ENCODE data around the gene LCMT1. TPM values are rescaled to one million over a fixed set of nuclear protein-coding genes. Genes with fewer than 3 reads are reported as not detected.
"Not testable (repeated sequence)": the region's sequence is repeated elsewhere in the genome, so short reads cannot be mapped to it uniquely, and the experiment has no call there.

Gene LCMT1
- 44.6 TPM for polyA plus RNA-seq (2013)

GRCh38 chr16:25111403-25112166 lies at the start of gene LCMT1:
Gene LCMT1, plus strand, starts transcription at chr16:25111742. Its CDS starts 142 bp downstream, at chr16:25111884.
- Histone ChIP-seq H3K4me3 (ENCODE audit: control insufficient read depth in 1 of 7, extremely low read depth in 1 of 7, insufficient read depth in 4 of 7, low read depth in 2 of 7, low read length in 6 of 7) (peak within 1 kb of the TSS; percentile 83 to 97 (median 88)), H3K36me3 (ENCODE audit: control insufficient read depth in 4 of 4, insufficient read depth in 4 of 4, low read length in 3 of 4) (peaks cover 0 to 7% (median 5%) of the 10 kb centered on the region in 4 experiments), H3K27me3 (replicated peaks in 2 of 5; ENCODE audit: control insufficient read depth in 4 of 5, insufficient read depth in 5 of 5, low read length in 4 of 5) (no peaks in the 10 kb centered on the region), H3K4me1 (ENCODE audit: control extremely low read depth in 1 of 4, control insufficient read depth in 4 of 4, insufficient read depth in 4 of 4, low read length in 3 of 4) (peaks cover 14 to 36% (median 25%) of the 10 kb centered on the region in 4 experiments), H3K9me3 (ENCODE audit: control extremely low read depth in 1 of 5, control insufficient read depth in 4 of 5, insufficient read depth in 2 of 5, low read depth in 1 of 5, low read length in 4 of 5) (no peaks in the 10 kb centered on the region), H3K27ac (ENCODE audit: insufficient read depth in 1 of 2, low read depth in 1 of 2, low read length in 2 of 2, poor library complexity in 1 of 2, severe bottlenecking in 2 of 2) (peak within 1 kb of the TSS; percentile 25 to 75)
- ChIA-PET POLR2A (interaction anchor here (0.6 to 0.8 kb wide), 3 partner anchors 51 to 555 kb away, joined by 3 to 8 read pairs (median 4); no protein-coding TSS in a partner anchor), CTCF (interaction anchor here (0.7 to 7.3 kb wide), 7 partner anchors 18 to 1459 kb away, joined by 3 to 52 read pairs (median 4); no protein-coding TSS in a partner anchor)
- peak; percentile 98 to 99 (median 99) for DNase-seq
- 0% methylated on average over 36 of the region's 55 CpGs for WGBS (ENCODE audit: insufficient coverage)

GRCh38 chr16:25063102-25063501 lies 48.4 kb upstream of the LCMT1 start:
- ChIA-PET CTCF (interaction anchor here (1.0 kb wide), 1 partner anchor 47 kb away, joined by 3 read pairs; no protein-coding TSS in a partner anchor), POLR2A (no interaction called here)
- WGBS (ENCODE audit: insufficient coverage), result no CpG with 5 or more reads among the region's 3 CpGs
- Histone ChIP-seq H3K9me3 (ENCODE audit: control extremely low read depth in 1 of 5, control insufficient read depth in 4 of 5, insufficient read depth in 2 of 5, low read depth in 1 of 5, low read length in 4 of 5) (no peaks in the 10 kb centered on the region), H3K27me3 (replicated peaks in 2 of 5; ENCODE audit: control insufficient read depth in 4 of 5, insufficient read depth in 5 of 5, low read length in 4 of 5) (no peaks in the 10 kb centered on the region), H3K4me1 (ENCODE audit: control extremely low read depth in 1 of 4, control insufficient read depth in 4 of 4, insufficient read depth in 4 of 4, low read length in 3 of 4) (peaks cover 9 to 58% (median 44%) of the 10 kb centered on the region in 4 experiments), H3K27ac (ENCODE audit: insufficient read depth in 1 of 2, low read depth in 1 of 2, low read length in 2 of 2, poor library complexity in 1 of 2, severe bottlenecking in 2 of 2) (no peak overlapping the region), H3K4me3 (ENCODE audit: control insufficient read depth in 1 of 7, extremely low read depth in 1 of 7, insufficient read depth in 4 of 7, low read depth in 2 of 7, low read length in 6 of 7) (no peak overlapping the region), H3K36me3 (ENCODE audit: control insufficient read depth in 4 of 4, insufficient read depth in 4 of 4, low read length in 3 of 4) (no peaks in the 10 kb centered on the region)
- DNase-seq, result peak in 2 of 3 donors; percentile 28 to 33

- WGBS (ENCODE audit: insufficient coverage), result 89% methylated on average over 3 of the region's 6 CpGs
- POLR2A ChIA-PET, result no interaction called here
Measured at GRCh38 chr16:25063865-25064264, 47.7 kb upstream of the LCMT1 start.

GRCh38 chr16:25064281-25064680 lies 47.3 kb upstream of the LCMT1 start:
- no CpG with 5 or more reads among the region's 1 CpG for WGBS (ENCODE audit: insufficient coverage)
- H3K36me3 ChIP-seq (ENCODE audit: control insufficient read depth in 4 of 4, insufficient read depth in 4 of 4, low read length in 3 of 4); H3K27ac ChIP-seq (ENCODE audit: insufficient read depth in 1 of 2, low read depth in 1 of 2, low read length in 2 of 2, poor library complexity in 1 of 2, severe bottlenecking in 2 of 2); H3K27me3 ChIP-seq (replicated peaks in 2 of 5; ENCODE audit: control insufficient read depth in 4 of 5, insufficient read depth in 5 of 5, low read length in 4 of 5); H3K9me3 ChIP-seq (ENCODE audit: control extremely low read depth in 1 of 5, control insufficient read depth in 4 of 5, insufficient read depth in 2 of 5, low read depth in 1 of 5, low read length in 4 of 5); H3K4me3 ChIP-seq (ENCODE audit: control insufficient read depth in 1 of 7, extremely low read depth in 1 of 7, insufficient read depth in 4 of 7, low read depth in 2 of 7, low read length in 6 of 7); POLR2A ChIA-PET; DNase-seq: not testable (repeated sequence)
- peaks cover 9 to 58% (median 44%) of the 10 kb centered on the region in 4 experiments for H3K4me1 ChIP-seq (ENCODE audit: control extremely low read depth in 1 of 4, control insufficient read depth in 4 of 4, insufficient read depth in 4 of 4, low read length in 3 of 4)
- CTCF ChIA-PET, result interaction anchor here (1.2 to 1.4 kb wide), 2 partner anchors 8 to 17 kb away, joined by 3 to 4 read pairs; no protein-coding TSS in a partner anchor

More at GRCh38 chr16:25063865-25064264, 47.7 kb upstream of the LCMT1 start:
- CTCF ChIA-PET, result interaction anchor here (1.0 kb wide), 1 partner anchor 46 kb away, joined by 3 read pairs; no protein-coding TSS in a partner anchor
- no peak overlapping the region for H3K27ac ChIP-seq (ENCODE audit: insufficient read depth in 1 of 2, low read depth in 1 of 2, low read length in 2 of 2, poor library complexity in 1 of 2, severe bottlenecking in 2 of 2)
- no peaks in the 10 kb centered on the region for H3K36me3 ChIP-seq (ENCODE audit: control insufficient read depth in 4 of 4, insufficient read depth in 4 of 4, low read length in 3 of 4)
- no peaks in the 10 kb centered on the region for H3K27me3 ChIP-seq (replicated peaks in 2 of 5; ENCODE audit: control insufficient read depth in 4 of 5, insufficient read depth in 5 of 5, low read length in 4 of 5)
- no peak for DNase-seq
- peaks cover 9 to 58% (median 44%) of the 10 kb centered on the region in 4 experiments for H3K4me1 ChIP-seq (ENCODE audit: control extremely low read depth in 1 of 4, control insufficient read depth in 4 of 4, insufficient read depth in 4 of 4, low read length in 3 of 4)
- H3K9me3 ChIP-seq (ENCODE audit: control extremely low read depth in 1 of 5, control insufficient read depth in 4 of 5, insufficient read depth in 2 of 5, low read depth in 1 of 5, low read length in 4 of 5), result no peaks in the 10 kb centered on the region
- H3K4me3 ChIP-seq (ENCODE audit: control insufficient read depth in 1 of 7, extremely low read depth in 1 of 7, insufficient read depth in 4 of 7, low read depth in 2 of 7, low read length in 6 of 7), result no peak overlapping the region

GRCh38 chr16:25064937-25065336 lies 46.6 kb upstream of the LCMT1 start:
- H3K4me1 ChIP-seq (ENCODE audit: control extremely low read depth in 1 of 4, control insufficient read depth in 4 of 4, insufficient read depth in 4 of 4, low read length in 3 of 4), result peaks cover 9 to 57% (median 44%) of the 10 kb centered on the region in 4 experiments
- 95% methylated on average over 6 of the region's 6 CpGs for WGBS (ENCODE audit: insufficient coverage)

GRCh38 chr16:25065899-25066298 lies 45.6 kb upstream of the LCMT1 start:
- no peak for DNase-seq
- CTCF ChIA-PET, result interaction anchor here (1.0 to 1.4 kb wide), 4 partner anchors 10 to 161 kb away, joined by 3 to 6 read pairs (median 4); no protein-coding TSS in a partner anchor
- POLR2A ChIA-PET, result no interaction called here
- H3K4me1 ChIP-seq (ENCODE audit: control extremely low read depth in 1 of 4, control insufficient read depth in 4 of 4, insufficient read depth in 4 of 4, low read length in 3 of 4), result peaks cover 6 to 47% (median 38%) of the 10 kb centered on the region in 4 experiments
- no peaks in the 10 kb centered on the region for H3K36me3 ChIP-seq (ENCODE audit: control insufficient read depth in 4 of 4, insufficient read depth in 4 of 4, low read length in 3 of 4)
- no peaks in the 10 kb centered on the region for H3K27me3 ChIP-seq (replicated peaks in 2 of 5; ENCODE audit: control insufficient read depth in 4 of 5, insufficient read depth in 5 of 5, low read length in 4 of 5)
- no peaks in the 10 kb centered on the region for H3K9me3 ChIP-seq (ENCODE audit: control extremely low read depth in 1 of 5, control insufficient read depth in 4 of 5, insufficient read depth in 2 of 5, low read depth in 1 of 5, low read length in 4 of 5)
- peak overlapping the region in 1 of 2 experiments; percentile 84 for H3K27ac ChIP-seq (ENCODE audit: insufficient read depth in 1 of 2, low read depth in 1 of 2, low read length in 2 of 2, poor library complexity in 1 of 2, severe bottlenecking in 2 of 2)
- whole genome bisulfite sequencing (ENCODE audit: insufficient coverage), result 98% methylated on average over 8 of the region's 8 CpGs
- H3K4me3 ChIP-seq (ENCODE audit: control insufficient read depth in 1 of 7, extremely low read depth in 1 of 7, insufficient read depth in 4 of 7, low read depth in 2 of 7, low read length in 6 of 7), result peak overlapping the region in 1 of 7 experiments; percentile 97

More at GRCh38 chr16:25064937-25065336, 46.6 kb upstream of the LCMT1 start:
- H3K4me3 ChIP-seq (ENCODE audit: control insufficient read depth in 1 of 7, extremely low read depth in 1 of 7, insufficient read depth in 4 of 7, low read depth in 2 of 7, low read length in 6 of 7), result no peak overlapping the region
- DNase-seq, result no peak
- ChIA-PET CTCF (interaction anchor here (1.0 to 1.4 kb wide), 4 partner anchors 9 to 162 kb away, joined by 3 to 6 read pairs (median 4); no protein-coding TSS in a partner anchor), POLR2A (no interaction called here)
- no peaks in the 10 kb centered on the region for H3K9me3 ChIP-seq (ENCODE audit: control extremely low read depth in 1 of 5, control insufficient read depth in 4 of 5, insufficient read depth in 2 of 5, low read depth in 1 of 5, low read length in 4 of 5)
- H3K27me3 ChIP-seq (replicated peaks in 2 of 5; ENCODE audit: control insufficient read depth in 4 of 5, insufficient read depth in 5 of 5, low read length in 4 of 5), result no peaks in the 10 kb centered on the region
- no peaks in the 10 kb centered on the region for H3K36me3 ChIP-seq (ENCODE audit: control insufficient read depth in 4 of 4, insufficient read depth in 4 of 4, low read length in 3 of 4)
- H3K27ac ChIP-seq (ENCODE audit: insufficient read depth in 1 of 2, low read depth in 1 of 2, low read length in 2 of 2, poor library complexity in 1 of 2, severe bottlenecking in 2 of 2), result no peak overlapping the region
